Measurements from ENCODE around the gene PCOLCE2.
A peak's percentile ranks its signal among the peaks of the same experiment; 100 is the strongest.

The PCOLCE2 gene

GRCh38 chr3:142852009-142852408 lies 36.9 kb downstream of the PCOLCE2 start:
- no peak for DNase-seq (ENCODE audit: extremely low spot score)
- TF ChIP-seq TARDBP (IDR thresholded peaks at IDR 0.05): no peak
- TF ChIP-seq BHLHE40 (IDR thresholded peaks at IDR 0.05; ENCODE audit: borderline replicate concordance): no peak
- no peak for TF ChIP-seq NFRKB (IDR thresholded peaks at IDR 0.05)
- TF ChIP-seq PKNOX1 (IDR thresholded peaks at IDR 0.05): no peak
- no peak for TF ChIP-seq LEF1 (IDR thresholded peaks at IDR 0.05; ENCODE audit: borderline replicate concordance)
- no peak for TF ChIP-seq FOXA1 (IDR thresholded peaks at IDR 0.05)
- no peak for TF ChIP-seq FOXM1 (IDR thresholded peaks at IDR 0.05; ENCODE audit: borderline replicate concordance)
- no peak for TF ChIP-seq HDGF (IDR thresholded peaks at IDR 0.05; ENCODE audit: borderline replicate concordance)
- TF ChIP-seq SUZ12 (IDR thresholded peaks at IDR 0.05): no peak
- TF ChIP-seq L3MBTL2 (conservative IDR thresholded peaks at IDR 0.05): no peak
- no peak for TF ChIP-seq CTBP1 (IDR thresholded peaks at IDR 0.05; ENCODE audit: borderline replicate concordance)
- TF ChIP-seq ARNT (IDR thresholded peaks at IDR 0.05): no peak
- ChIA-PET POLR2A (no interaction called here), CTCF (no interaction called here)

DNA sequence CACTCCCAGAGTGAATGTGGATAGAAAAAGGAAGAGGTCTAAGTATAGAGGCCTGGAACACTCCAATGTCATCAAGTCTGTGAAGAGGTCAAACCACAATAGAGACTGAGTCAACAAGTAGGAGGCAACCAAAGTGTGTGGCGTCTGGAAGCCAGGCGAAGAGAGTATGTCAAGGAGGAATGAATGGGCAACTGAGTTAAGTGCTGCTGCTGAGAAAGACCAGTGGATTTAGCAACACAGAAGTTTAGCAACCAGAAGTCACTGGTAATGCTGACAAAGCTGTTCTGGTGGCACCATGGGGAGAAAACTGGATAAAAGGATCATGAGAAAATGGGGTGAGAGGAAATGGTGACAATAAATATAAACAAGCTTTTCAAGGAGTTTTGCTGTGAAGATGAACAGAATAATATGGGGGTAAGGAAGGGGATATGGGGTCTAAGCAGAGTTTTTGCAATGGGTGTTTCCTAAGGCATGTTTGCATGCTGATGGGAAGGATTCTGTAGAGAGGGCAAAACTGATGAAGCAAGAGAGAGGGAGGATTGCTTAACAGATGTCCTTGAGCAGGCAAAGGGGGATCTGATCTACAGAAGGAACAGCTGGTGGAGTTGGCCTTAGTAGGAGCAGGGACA lies 38.4 kb downstream of the PCOLCE2 start:
- no peak for TF ChIP-seq LEF1 (IDR thresholded peaks at IDR 0.05; ENCODE audit: borderline replicate concordance)
- TF ChIP-seq SUZ12 (IDR thresholded peaks at IDR 0.05): no peak
- TF ChIP-seq TARDBP (IDR thresholded peaks at IDR 0.05): no peak
- no peak for TF ChIP-seq FOXA1 (IDR thresholded peaks at IDR 0.05)
- ChIA-PET POLR2A (no interaction called here), CTCF (interaction anchor here (0.6 to 1.3 kb wide), 2 partner anchors 21 to 268 kb away, joined by 3 read pairs; no protein-coding TSS in a partner anchor)
- no peak for DNase-seq (ENCODE audit: extremely low spot score)

DNA sequence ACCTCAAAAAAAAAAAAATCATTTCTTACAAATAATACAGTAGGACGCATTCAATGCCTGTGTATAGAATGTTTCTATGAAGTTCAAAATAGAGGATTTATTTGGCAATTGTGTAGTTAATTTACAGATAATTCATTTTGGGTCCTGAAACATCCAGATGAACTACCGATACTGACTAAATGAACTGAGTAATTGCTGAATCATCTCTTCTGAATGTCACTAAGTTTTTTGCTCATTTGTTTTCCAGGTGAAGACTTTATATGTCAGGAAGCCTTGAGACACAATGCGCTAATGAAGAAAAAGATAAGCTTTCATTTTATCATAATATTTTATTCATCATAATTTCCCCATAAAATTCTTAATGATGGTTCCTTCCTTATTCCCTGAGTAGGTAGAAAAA lies 39.7 kb downstream of the PCOLCE2 start:
- CTCF ChIA-PET: interaction anchor here (0.8 kb wide), 1 partner anchor 350 kb away, joined by 5 read pairs; no protein-coding TSS in a partner anchor
- POLR2A ChIA-PET: no interaction called here
- DNase-seq (ENCODE audit: extremely low spot score): no peak
- TF ChIP-seq CTBP1 (IDR thresholded peaks at IDR 0.05; ENCODE audit: borderline replicate concordance) (no peak), FOXK2 (IDR thresholded peaks at IDR 0.05) (no peak), BHLHE40 (IDR thresholded peaks at IDR 0.05; ENCODE audit: borderline replicate concordance) (no peak), HDGF (IDR thresholded peaks at IDR 0.05; ENCODE audit: borderline replicate concordance) (no peak), SUZ12 (IDR thresholded peaks at IDR 0.05) (no peak), NFRKB (IDR thresholded peaks at IDR 0.05) (no peak), ELF4 (IDR thresholded peaks at IDR 0.05) (no peak), LEF1 (IDR thresholded peaks at IDR 0.05; ENCODE audit: borderline replicate concordance) (no peak), SP1 (IDR thresholded peaks at IDR 0.05) (no peak), FOXM1 (IDR thresholded peaks at IDR 0.05; ENCODE audit: borderline replicate concordance) (no peak), ZNF384 (IDR thresholded peaks at IDR 0.05) (no peak), FOXA1 (IDR thresholded peaks at IDR 0.05) (no peak), TARDBP (IDR thresholded peaks at IDR 0.05) (no peak), L3MBTL2 (conservative IDR thresholded peaks at IDR 0.05) (no peak), ARNT (IDR thresholded peaks at IDR 0.05) (no peak), PKNOX1 (IDR thresholded peaks at IDR 0.05) (no peak)

GRCh38 chr3:142846779-142847577 lies 41.9 kb downstream of the PCOLCE2 start:
- ChIA-PET CTCF (interaction anchor here (0.6 to 1.0 kb wide), 3 partner anchors 11 to 129 kb away, joined by 3 to 4 read pairs (median 3); no protein-coding TSS in a partner anchor), POLR2A (no interaction called here)
- TF ChIP-seq ELF4 (IDR thresholded peaks at IDR 0.05) (no peak), NFRKB (IDR thresholded peaks at IDR 0.05) (no peak), SP1 (IDR thresholded peaks at IDR 0.05) (no peak), FOXM1 (IDR thresholded peaks at IDR 0.05; ENCODE audit: borderline replicate concordance) (no peak), ZNF384 (IDR thresholded peaks at IDR 0.05) (no peak), ARNT (IDR thresholded peaks at IDR 0.05) (no peak), TARDBP (IDR thresholded peaks at IDR 0.05) (no peak), LEF1 (IDR thresholded peaks at IDR 0.05; ENCODE audit: borderline replicate concordance) (no peak), SUZ12 (IDR thresholded peaks at IDR 0.05) (no peak), FOXK2 (IDR thresholded peaks at IDR 0.05) (no peak), L3MBTL2 (conservative IDR thresholded peaks at IDR 0.05) (no peak), FOXA1 (IDR thresholded peaks at IDR 0.05) (no peak), BHLHE40 (IDR thresholded peaks at IDR 0.05; ENCODE audit: borderline replicate concordance) (no peak), CTBP1 (IDR thresholded peaks at IDR 0.05; ENCODE audit: borderline replicate concordance) (no peak), HDGF (IDR thresholded peaks at IDR 0.05; ENCODE audit: borderline replicate concordance) (no peak), PKNOX1 (IDR thresholded peaks at IDR 0.05) (no peak)
- no peak for DNase-seq (ENCODE audit: extremely low spot score)

DNA sequence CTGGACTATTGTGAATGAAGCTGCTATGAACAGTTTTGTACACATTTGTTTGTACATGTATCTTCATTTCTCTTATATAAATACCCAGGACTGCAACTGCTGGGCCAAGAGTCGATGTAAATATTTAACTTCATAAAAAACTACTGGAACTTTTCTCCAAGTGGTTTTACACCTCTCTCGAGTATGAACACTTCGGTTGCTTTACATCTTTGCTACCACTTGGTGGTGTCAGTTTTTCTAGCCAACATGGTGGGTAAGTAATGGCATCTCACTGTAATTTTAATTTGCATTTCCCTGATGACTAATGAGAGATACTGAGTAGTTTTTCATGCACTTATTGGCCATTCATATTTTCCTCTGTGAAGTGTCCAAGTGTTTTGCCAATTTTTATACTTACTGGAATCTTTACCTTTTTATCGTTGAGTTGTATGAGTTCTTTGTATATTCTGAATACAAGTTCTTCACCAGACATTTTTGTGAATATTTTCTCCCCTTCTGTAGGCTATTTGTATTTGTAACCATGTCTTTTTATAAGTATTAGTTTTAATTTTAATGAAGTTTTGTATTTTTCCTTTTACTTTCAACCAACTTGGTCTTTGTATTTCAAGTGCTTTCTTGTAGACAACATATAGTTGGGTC lies 44.4 kb downstream of the PCOLCE2 start:
- TF ChIP-seq SP1 (IDR thresholded peaks at IDR 0.05) (no peak), ELF4 (IDR thresholded peaks at IDR 0.05) (no peak), ZNF384 (IDR thresholded peaks at IDR 0.05) (no peak), LEF1 (IDR thresholded peaks at IDR 0.05; ENCODE audit: borderline replicate concordance) (no peak), CTBP1 (IDR thresholded peaks at IDR 0.05; ENCODE audit: borderline replicate concordance) (no peak)
- ChIA-PET POLR2A (no interaction called here), CTCF (no interaction called here)
- peak; percentile 54 for DNase-seq (ENCODE audit: extremely low spot score)

Data from HEK293T (cell line).